ENCODE data around the gene MCMBP.

GRCh38 chr10:119782981-119783664 is 89.5 kb downstream of the MCMBP start:
- TF ChIP-seq ZC3H10 (CRISPR knock-in tag; IDR thresholded peaks at IDR 0.05): no peak
- no peak for TF ChIP-seq ZFP30 (CRISPR knock-in tag; IDR thresholded peaks at IDR 0.05)
- TF ChIP-seq CSDC2 (CRISPR knock-in tag; IDR thresholded peaks at IDR 0.05): no peak
- TF ChIP-seq TSHZ2 (CRISPR knock-in tag; IDR thresholded peaks at IDR 0.05): no peak
